Hematopoietic multipotent progenitor cell treated with erythropoietin and hydrocortisone succinate and interleukin-3 and kit ligand, for 8 days (in vitro differentiated cells): ENCODE data around the gene POU6F1.

ENCODE experiments used
- DNase-seq: peaks from one replicate; pipeline ENCODE4 v3.0.0-alpha.2; 2015

The POU6F1 gene

GRCh38 chr12:51197736-51198567, 19.9 kb downstream of the POU6F1 start:
- DNase-seq = no peak

GRCh38 chr12:51196547-51196946, 21.3 kb downstream of the POU6F1 start:
- DNase-seq = no peak

GRCh38 chr12:51195841-51196240, 22.0 kb downstream of the POU6F1 start:
- DNase-seq = no peak

GRCh38 chr12:51192284-51192671, 25.6 kb downstream of the POU6F1 start:
- DNase-seq = no peak

- no peak for DNase-seq
Observed at GRCh38 chr12:51191516-51192283, 26.2 kb downstream of the POU6F1 start.

- no peak for DNase-seq
Observed at GRCh38 chr12:51190820-51191219, 27.0 kb downstream of the POU6F1 start.

- no peak for DNase-seq
Observed at GRCh38 chr12:51189790-51190355, 28.0 kb downstream of the POU6F1 start.

GRCh38 chr12:51188359-51189051, 29.4 kb downstream of the POU6F1 start:
- DNase-seq = no peak

GRCh38 chr12:51187370-51187987, 30.4 kb downstream of the POU6F1 start:
- no peak for DNase-seq

- DNase-seq = no peak
Observed at GRCh38 chr12:51186465-51187085, 31.3 kb downstream of the POU6F1 start.

- no peak for DNase-seq
Observed at GRCh38 chr12:51185171-51185717, 32.6 kb downstream of the POU6F1 start.

GRCh38 chr12:51183816-51184215, 34.0 kb downstream of the POU6F1 start:
- peak; percentile 28 for DNase-seq

GRCh38 chr12:51183349-51183748, 34.5 kb downstream of the POU6F1 start:
- no peak for DNase-seq

- DNase-seq = no peak
Observed at GRCh38 chr12:51181558-51181957, 36.3 kb downstream of the POU6F1 start.

- no peak for DNase-seq
Observed at GRCh38 chr12:51177897-51178296, 40.0 kb downstream of the POU6F1 start.

GRCh38 chr12:51174501-51174900, 43.4 kb downstream of the POU6F1 start:
- peak; percentile 16 for DNase-seq

GRCh38 chr12:51172515-51173431, 45.1 kb downstream of the POU6F1 start, which contains the start of gene TFCP2:
Gene TFCP2, minus strand, starts transcription at chr12:51173135. Its CDS starts 713 bp downstream, at chr12:51172422.
- DNase-seq = peak; percentile 96

- peak; percentile 19 for DNase-seq
Observed at GRCh38 chr12:51171884-51172514, 45.9 kb downstream of the POU6F1 start.

- DNase-seq = no peak
Observed at GRCh38 chr12:51163795-51164194, 54.1 kb downstream of the POU6F1 start.

- no peak for DNase-seq
Observed at GRCh38 chr12:51162217-51162616, 55.6 kb downstream of the POU6F1 start.
